HepG2 (cell line): ENCODE data around the gene PDIA6. TPM values are rescaled to one million over a fixed set of nuclear protein-coding genes. Genes with fewer than 3 reads are reported as not detected.

Source experiments
- ATAC-seq: fragments of 200-7000 bp; cut with Tn5 transposase; 3 replicates; pipeline ENCODE4 v1.9.1; 2020; ENCODE audit warnings: mild to moderate bottlenecking, moderate library complexity
- BruUV-seq: library from RNA; stranded (reverse); fragments of 400-500 nt; replicated peaks from 2 replicates; lab custom pipeline; 2021; lab: Mats Ljungman, UMichigan
- CTCF ChIA-PET: fragments of 300-600 bp; formaldehyde crosslinking; extraction: SDS; loops from one replicate; lab custom pipeline; 2021; ENCODE audit warnings: low total read pairs, inconsistent platforms, low intra/inter-chr PET ratio; lab: Yijun Ruan, JAX
- POLR2A ChIA-PET: fragments of 350-600 bp; sonication (Branson Sonifier 250); formaldehyde crosslinking; loops from one replicate; lab custom pipeline; 2020; ENCODE audit warnings: antibody characterized with exemption, inconsistent platforms; lab: Yijun Ruan, JAX
- DNase-seq: peaks from one replicate; pipeline ENCODE4 v3.0.0-alpha.2; 2015; ENCODE audit warnings: low spot score
- FAIRE-seq: peaks from 3 replicates; lab custom pipeline; 2011; peaks lifted over from hg19 to GRCh38; lab: Jason Lieb, UNC
- H2AFZ ChIP-seq: one replicate; pipeline ENCODE4 v1.6.1; 2011; ENCODE audit warnings: low read length, inconsistent platforms
- H3K27ac ChIP-seq: fragments of 300-600 bp; 3 replicates; pipeline ENCODE4 v1.8.0; 2011; ENCODE audit warnings: mixed run types, mild to moderate bottlenecking, mixed read lengths, low read length, inconsistent platforms; ENCODE audit not compliant: insufficient read depth; ENCODE audit errors: extremely low read length
- H3K27me3 ChIP-seq, 2 experiments: fragments of 200-600 bp in 1 of 2; 2 replicates in 1 of 2; 3 replicates in 1 of 2; pipeline versions ENCODE4 v1.6.0 to v1.8.0; 2011; ENCODE audit warnings: low read length in 2 of 2, mild to moderate bottlenecking in 2 of 2, moderate library complexity in 2 of 2, inconsistent platforms in 1 of 2; ENCODE audit not compliant: insufficient read depth in 2 of 2, control insufficient read depth in 1 of 2
- H3K36me3 ChIP-seq, 2 experiments: fragments of 200-600 bp in 1 of 2; replicated peaks in 1 of 2; 2 replicates in 1 of 2; 3 replicates in 1 of 2; pipeline versions ENCODE4 v1.5.1 to v1.8.0; 2011; ENCODE audit warnings: low read length in 2 of 2, inconsistent platforms in 1 of 2; ENCODE audit not compliant: insufficient read depth in 2 of 2, control insufficient read depth in 1 of 2
- H3K4me1 ChIP-seq: 2 replicates; pipeline ENCODE4 v1.5.1; 2012; ENCODE audit warnings: low read length, inconsistent platforms; ENCODE audit not compliant: insufficient read depth
- H3K4me2 ChIP-seq: 2 replicates; pipeline ENCODE4 v1.6.0; 2011; ENCODE audit warnings: low read depth, low read length, inconsistent platforms
- H3K4me3 ChIP-seq, 3 experiments: fragments of 200-600 bp in 1 of 3; sonication (generic), shearing (Covaris generic) in 1 of 3; replicated peaks in 1 of 3; 2 replicates each; pipeline ENCODE4 v1.5.1; 2011 to 2016; ENCODE audit warnings: low read length in 3 of 3, inconsistent platforms in 2 of 3, low read depth in 2 of 3, mild to moderate bottlenecking in 2 of 3, control low read depth in 1 of 3, mixed read lengths in 1 of 3; ENCODE audit not compliant: insufficient read depth in 1 of 3
- H3K79me2 ChIP-seq: one replicate; pipeline ENCODE4 v1.6.1; 2011; ENCODE audit warnings: low read length, inconsistent platforms; ENCODE audit not compliant: insufficient read depth
- H3K9ac ChIP-seq: 2 replicates; pipeline ENCODE4 v1.6.0; 2011; ENCODE audit warnings: mild to moderate bottlenecking, low read depth, low read length, inconsistent platforms; ENCODE audit not compliant: insufficient read depth
- H3K9me3 ChIP-seq: 2 replicates; pipeline ENCODE4 v1.5.1; 2012; ENCODE audit warnings: mild to moderate bottlenecking, low read length
- H4K20me1 ChIP-seq: 2 replicates; pipeline ENCODE4 v1.6.0; 2011; ENCODE audit warnings: inconsistent platforms, mild to moderate bottlenecking, low read length, moderate library complexity; ENCODE audit not compliant: insufficient read depth
- ATF4 ChIP-seq, 2 experiments: fragments of 450-650 bp in 1 of 2; sonication (generic) in 1 of 2; formaldehyde crosslinking; IDR thresholded peaks; 2 replicates each; pipeline versions ENCODE4 v1.5.0 to v1.8.0; 2020 to 2022; ENCODE audit warnings: mild to moderate bottlenecking in 1 of 2, missing genetic modification reagents in 1 of 2
- MEIS1 ChIP-seq: sonication (generic); formaldehyde crosslinking; IDR thresholded peaks from 2 replicates; pipeline ENCODE4 v1.9.0; 2021; ENCODE audit warnings: mild to moderate bottlenecking, missing genetic modification reagents, moderate library complexity, borderline replicate concordance
- POGZ ChIP-seq: sonication (generic); formaldehyde crosslinking; IDR thresholded peaks from 2 replicates; pipeline ENCODE4 v1.4.0; 2020; ENCODE audit warnings: mild to moderate bottlenecking, missing genetic modification reagents
- RNF2 ChIP-seq: fragments of 450-650 bp; conservative IDR thresholded peaks from 2 replicates; pipeline ENCODE4 v1.6.1; 2016; ENCODE audit warnings: low read depth
- ZBTB14 ChIP-seq: sonication (generic); formaldehyde crosslinking; IDR thresholded peaks from 2 replicates; pipeline ENCODE4 v1.4.0; 2020; ENCODE audit warnings: missing genetic modification reagents
- ZFP36L1 ChIP-seq: sonication (generic); formaldehyde crosslinking; IDR thresholded peaks from 2 replicates; pipeline ENCODE4 v1.8.0; 2022; ENCODE audit warnings: mild to moderate bottlenecking, missing genetic modification reagents, moderate library complexity
- ZFP41 ChIP-seq: sonication (generic); formaldehyde crosslinking; IDR thresholded peaks from 2 replicates; pipeline ENCODE4 v1.4.0; 2020; ENCODE audit warnings: mild to moderate bottlenecking, missing genetic modification reagents, borderline replicate concordance
- ZNF121 ChIP-seq: sonication (generic); formaldehyde crosslinking; IDR thresholded peaks from 2 replicates; pipeline ENCODE4 v1.5.0; 2020; ENCODE audit warnings: mild to moderate bottlenecking, missing genetic modification reagents
- ZNF124 ChIP-seq: sonication (generic); formaldehyde crosslinking; IDR thresholded peaks from 2 replicates; pipeline ENCODE4 v1.4.0; 2020; ENCODE audit warnings: missing genetic modification reagents
- ZNF329 ChIP-seq: sonication (generic); formaldehyde crosslinking; IDR thresholded peaks from 2 replicates; pipeline ENCODE4 v1.9.0; 2021; ENCODE audit warnings: low read depth, mild to moderate bottlenecking, missing genetic modification reagents
- ZNF337 ChIP-seq: sonication (generic); formaldehyde crosslinking; IDR thresholded peaks from 2 replicates; pipeline ENCODE4 v1.5.1; 2020; ENCODE audit warnings: missing genetic modification reagents, low read depth, mild to moderate bottlenecking, borderline replicate concordance
- ZNF547 ChIP-seq: sonication (generic); formaldehyde crosslinking; IDR thresholded peaks from 2 replicates; pipeline ENCODE4 v1.5.1; 2020; ENCODE audit warnings: mild to moderate bottlenecking, missing genetic modification reagents
- ZNF749 ChIP-seq: sonication (generic); formaldehyde crosslinking; IDR thresholded peaks from 2 replicates; pipeline ENCODE4 v1.8.0; 2022; ENCODE audit warnings: mild to moderate bottlenecking, missing genetic modification reagents, moderate library complexity, borderline replicate concordance
- ZSCAN12 ChIP-seq: sonication (generic); formaldehyde crosslinking; IDR thresholded peaks from 2 replicates; pipeline ENCODE4 v1.9.0; 2021; ENCODE audit warnings: mild to moderate bottlenecking, missing genetic modification reagents
- WGBS: methylation state at CpG from one replicate; pipeline ENCODE4 v1.1.6; 2017; ENCODE audit warnings: low lambda C conversion rate; 5-methylcytosine and 5-hydroxymethylcytosine counted together
- in situ Hi-C: cut with HindIII; loops from 2 replicates; pipeline ENCODE4 v1.10.0; 2017; ENCODE audit warnings: low pct_unique_long_range_greater_than_20kb; ENCODE audit not compliant: extremely low pct_ligation_motif_present
- intact Hi-C: fragments of 100-400 bp; cut with micrococcal nuclease; formaldehyde crosslinking; loops from one replicate; pipeline ENCODE4 v1.10.0; 2022; ENCODE audit not compliant: unreplicated experiment
- polyA plus RNA-seq, 8 experiments: library from polyadenylated mRNA; depleted of rRNA in 3 of 8; stranded (reverse) in 7 of 8; unstranded in 1 of 8; fragments of >200 nt; fragmentation: Illumina TruSeq in 4 of 8; extraction: Trizol in 4 of 8; gene quantifications; 2 replicates each; pipeline versions ENCODE4 v1.2.1 to v1.2.3, GENCODE V29; 2011 to 2016; ENCODE audit warnings: low read depth in 4 of 8, missing spikeins in 1 of 8, mixed read lengths in 1 of 8; ENCODE audit not compliant: insufficient read depth in 1 of 8
- total RNA-seq, 5 experiments: library from RNA; depleted of rRNA; stranded (reverse); fragments of >200 nt; fragmentation: Illumina TruSeq; extraction: Trizol; gene quantifications; 2 replicates each; pipeline ENCODE4 v1.2.3, GENCODE V29; 2016; ENCODE audit warnings: low read depth in 1 of 5

The PDIA6 gene
- total and polyA plus RNA-seq, 2 of the 13 experiments (the other 11 are each of a cell fraction or from before 2014, with no cell fraction given), result 586 to 642 TPM

GRCh38 chr2:10764896-10765295, 47.7 kb downstream of the PDIA6 start:
- no peak for FAIRE-seq
- H3K4me3 ChIP-seq, result no peak overlapping the region
- TF ChIP-seq ZBTB14 (no peak), ZNF124 (CRISPR knock-in tag) (no peak), RNF2 (no peak), ZNF121 (CRISPR knock-in tag) (no peak), POGZ (CRISPR knock-in tag) (no peak), ZSCAN12 (CRISPR knock-in tag) (no peak), ZFP36L1 (CRISPR knock-in tag) (no peak), ZNF337 (no peak), MEIS1 (no peak), ZNF547 (CRISPR knock-in tag) (no peak), ZNF749 (CRISPR knock-in tag) (no peak), ATF4 (CRISPR knock-in tag; IDR thresholded peaks at IDR 0.05) (no peak), ZNF329 (CRISPR knock-in tag) (no peak), ZFP41 (CRISPR knock-in tag) (no peak)
- intact Hi-C loops (no loop called here), in situ Hi-C loops (no loop called here)
- ChIA-PET CTCF (no interaction called here), POLR2A (no interaction called here)
- H3K27me3 ChIP-seq, result peaks cover 10 to 70% of the 10 kb centered on the region in 2 experiments; a peak in 4 of 5 replicates
- 33% methylated on average over 3 of the region's 4 CpGs for WGBS
- no peak for ATAC-seq
- no peak overlapping the region for H2AFZ ChIP-seq
- H3K4me1 ChIP-seq, result peaks cover 26% of the 10 kb centered on the region
- no peaks in the 10 kb centered on the region for H4K20me1 ChIP-seq
- H3K27ac ChIP-seq, result no peak overlapping the region
- no peaks in the 10 kb centered on the region for H3K36me3 ChIP-seq
- no peak overlapping the region for H3K4me2 ChIP-seq
- H3K9me3 ChIP-seq, result no peaks in the 10 kb centered on the region
- no peak for DNase-seq
- no peaks in the 10 kb centered on the region for H3K79me2 ChIP-seq
- BruUV-seq, result no TSS peak
- H3K9ac ChIP-seq, result no peak overlapping the region
